ENCODE results near the gene AKR1D1. TPM values are rescaled to one million over a fixed set of nuclear protein-coding genes. Genes with fewer than 3 reads are reported as not detected.

AKR1D1 gene
- total RNA-seq, 1 experiment from 2014 or later: not detected

GRCh38 chr7:138151731-138152577, 75.7 kb downstream of the AKR1D1 start:
- Histone ChIP-seq H3K36me3 (ENCODE audit: low read depth, low read length) (no peaks in the 10 kb centered on the region), H3F3A (ENCODE audit: low read length, unreplicated experiment) (no peaks in the 10 kb centered on the region), H2AFZ (ENCODE audit: low read length) (no peak overlapping the region), H3K4me3 (ENCODE audit: low read length) (no peak overlapping the region), H4K20me1 (ENCODE audit: low read length) (no peaks in the 10 kb centered on the region), H3K4me1 (ENCODE audit: insufficient read depth, low read length) (no peaks in the 10 kb centered on the region), H3K79me2 (ENCODE audit: low read length) (no peaks in the 10 kb centered on the region), H3K27me3 (ENCODE audit: low read length) (no peaks in the 10 kb centered on the region), H3K9me3 (ENCODE audit: low read length) (no peaks in the 10 kb centered on the region), H3K27ac (ENCODE audit: low read length) (no peak overlapping the region), H3K9ac (ENCODE audit: low read length) (no peak overlapping the region), H3K9me2 (replicated peaks; ENCODE audit: low read length) (no peaks in the 10 kb centered on the region), H3K4me2 (ENCODE audit: low read length) (no peak overlapping the region)
- CTCF ChIA-PET: no interaction called here
- ATAC-seq (no peak), DNase-seq (peak; percentile 17)
- intact Hi-C loops (cut with micrococcal nuclease): no loop called here
- POLR2A ChIA-PET (ENCODE audit: unreplicated experiment): no interaction called here
- TF ChIP-seq EZH2 (IDR thresholded peaks at IDR 0.05; ENCODE audit: low read length, unreplicated experiment) (no peak), CTCF (conservative IDR thresholded peaks at IDR 0.05; ENCODE audit: low read depth, low read length) (no peak), EZH2phosphoT487 (IDR thresholded peaks at IDR 0.05; ENCODE audit: borderline replicate concordance, low read length) (no peak)
- no TSS peak for BruUV-seq (replicated peaks)

GRCh38 chr7:138154661-138155060, 78.4 kb downstream of the AKR1D1 start:
- no peaks in the 10 kb centered on the region for H3K9me3 ChIP-seq (ENCODE audit: low read length)
- no peaks in the 10 kb centered on the region for H3F3A ChIP-seq (ENCODE audit: low read length, unreplicated experiment)
- TF ChIP-seq CTCF (conservative IDR thresholded peaks at IDR 0.05; ENCODE audit: low read depth, low read length) (no peak), EZH2 (IDR thresholded peaks at IDR 0.05; ENCODE audit: low read length, unreplicated experiment) (no peak), EZH2phosphoT487 (IDR thresholded peaks at IDR 0.05; ENCODE audit: borderline replicate concordance, low read length) (no peak)
- H3K79me2 ChIP-seq (ENCODE audit: low read length): no peaks in the 10 kb centered on the region
- no peaks in the 10 kb centered on the region for H3K27me3 ChIP-seq (ENCODE audit: low read length)
- CTCF ChIA-PET: no interaction called here
- ATAC-seq: no peak
- no peak overlapping the region for H3K4me2 ChIP-seq (ENCODE audit: low read length)
- intact Hi-C loops (cut with micrococcal nuclease): no loop called here
- H3K27ac ChIP-seq (ENCODE audit: low read length): no peak overlapping the region
- H3K9me2 ChIP-seq (replicated peaks; ENCODE audit: low read length): no peaks in the 10 kb centered on the region
- no peak overlapping the region for H2AFZ ChIP-seq (ENCODE audit: low read length)
- H3K4me1 ChIP-seq (ENCODE audit: insufficient read depth, low read length): no peaks in the 10 kb centered on the region
- no peak overlapping the region for H3K9ac ChIP-seq (ENCODE audit: low read length)
- POLR2A ChIA-PET (ENCODE audit: unreplicated experiment): no interaction called here
- DNase-seq: no peak
- no peak overlapping the region for H3K4me3 ChIP-seq (ENCODE audit: low read length)
- no peaks in the 10 kb centered on the region for H4K20me1 ChIP-seq (ENCODE audit: low read length)
- no TSS peak for BruUV-seq (replicated peaks)
- no peaks in the 10 kb centered on the region for H3K36me3 ChIP-seq (ENCODE audit: low read depth, low read length)

- no peaks in the 10 kb centered on the region for H4K20me1 ChIP-seq (ENCODE audit: low read length)
- no peaks in the 10 kb centered on the region for H3F3A ChIP-seq (ENCODE audit: low read length, unreplicated experiment)
- no peak overlapping the region for H3K4me2 ChIP-seq (ENCODE audit: low read length)
- POLR2A ChIA-PET (ENCODE audit: unreplicated experiment): no interaction called here
- H3K9ac ChIP-seq (ENCODE audit: low read length): no peak overlapping the region
- no peak overlapping the region for H3K4me3 ChIP-seq (ENCODE audit: low read length)
- intact Hi-C loops (cut with micrococcal nuclease): no loop called here
- no peak overlapping the region for H3K27ac ChIP-seq (ENCODE audit: low read length)
- H3K9me2 ChIP-seq (replicated peaks; ENCODE audit: low read length): no peaks in the 10 kb centered on the region
- CTCF ChIA-PET: no interaction called here
- no peak overlapping the region for H2AFZ ChIP-seq (ENCODE audit: low read length)
- peaks cover 4% of the 10 kb centered on the region; the same call in 1 of the 2 replicates for H3K4me1 ChIP-seq (ENCODE audit: insufficient read depth, low read length)
- H3K27me3 ChIP-seq (ENCODE audit: low read length): no peaks in the 10 kb centered on the region
- H3K79me2 ChIP-seq (ENCODE audit: low read length): no peaks in the 10 kb centered on the region
- TF ChIP-seq EZH2 (IDR thresholded peaks at IDR 0.05; ENCODE audit: low read length, unreplicated experiment) (no peak), EZH2phosphoT487 (IDR thresholded peaks at IDR 0.05; ENCODE audit: borderline replicate concordance, low read length) (no peak), CTCF (conservative IDR thresholded peaks at IDR 0.05; ENCODE audit: low read depth, low read length) (no peak)
- BruUV-seq (replicated peaks): no TSS peak
- H3K36me3 ChIP-seq (ENCODE audit: low read depth, low read length): no peaks in the 10 kb centered on the region
- no peak for ATAC-seq
- DNase-seq: no peak
- no peaks in the 10 kb centered on the region for H3K9me3 ChIP-seq (ENCODE audit: low read length)
Observed at GRCh38 chr7:138157702-138158101, 81.4 kb downstream of the AKR1D1 start.
